Motor neuron (in vitro differentiated cells): ENCODE measurements around the gene CACNA1S. TPM values are rescaled to one million over a fixed set of nuclear protein-coding genes. Genes with fewer than 3 reads are reported as not detected.

Source experiments
- ATAC-seq, 8 experiments: fragments of 200-7000 bp; cut with Tn5 transposase; replicated peaks in 6 of 8; 2 replicates each; pipeline ENCODE4 v1.8.0; 2021; ENCODE audit warnings: mild to moderate bottlenecking in 8 of 8, moderate library complexity in 8 of 8
- H3K27ac ChIP-seq, 2 donors: fragments of 250-450 bp; sonication (Bioruptor Pico); 2 replicates each; pipeline ENCODE4 v1.9.0; 2021; ENCODE audit warnings: antibody characterized with exemption in 2 of 2, mild to moderate bottlenecking in 2 of 2, moderate library complexity in 1 of 2
- H3K4me1 ChIP-seq, 2 donors: fragments of 250-450 bp; sonication (Bioruptor Pico); replicated peaks in 1 of 2; 2 replicates each; pipeline ENCODE4 v1.6.1; 2021; ENCODE audit warnings: antibody characterized with exemption in 2 of 2, mild to moderate bottlenecking in 2 of 2, moderate library complexity in 1 of 2
- H3K4me3 ChIP-seq, 5 donors: fragments of 250-450 bp; sonication (Bioruptor Pico); 2 replicates each; pipeline ENCODE4 v1.9.0; 2021; ENCODE audit warnings: antibody characterized with exemption in 5 of 5, mild to moderate bottlenecking in 5 of 5, moderate library complexity in 4 of 5
- WGBS, 10 experiments: fragments of 450-650 bp; shearing (Covaris generic); methylation state at CpG; one replicate each; pipeline ENCODE4 v1.0.0; 2022; 5-methylcytosine and 5-hydroxymethylcytosine counted together
- in situ Hi-C, 9 experiments: fragments of 400-800 bp; cut with MboI; loops; one replicate each; pipeline ENCODE4 v1.15.0; 2021; ENCODE audit warnings: low sequenced_read_pairs in 9 of 9, low pct_unique_long_range_greater_than_20kb in 2 of 9; ENCODE audit not compliant: unreplicated experiment in 9 of 9
- total RNA-seq, 8 experiments: library from RNA; unstranded; fragments of 300-600 nt; gene quantifications; 2 replicates each; pipeline versions ENCODE4 v1.2.3 to v1.2.4, GENCODE V29; 2022

Gene CACNA1S
- total RNA-seq, 8 experiments from 2014 or later: under 0.01 to 0.09 (median 0.04) TPM; not detected in 4

DNA sequence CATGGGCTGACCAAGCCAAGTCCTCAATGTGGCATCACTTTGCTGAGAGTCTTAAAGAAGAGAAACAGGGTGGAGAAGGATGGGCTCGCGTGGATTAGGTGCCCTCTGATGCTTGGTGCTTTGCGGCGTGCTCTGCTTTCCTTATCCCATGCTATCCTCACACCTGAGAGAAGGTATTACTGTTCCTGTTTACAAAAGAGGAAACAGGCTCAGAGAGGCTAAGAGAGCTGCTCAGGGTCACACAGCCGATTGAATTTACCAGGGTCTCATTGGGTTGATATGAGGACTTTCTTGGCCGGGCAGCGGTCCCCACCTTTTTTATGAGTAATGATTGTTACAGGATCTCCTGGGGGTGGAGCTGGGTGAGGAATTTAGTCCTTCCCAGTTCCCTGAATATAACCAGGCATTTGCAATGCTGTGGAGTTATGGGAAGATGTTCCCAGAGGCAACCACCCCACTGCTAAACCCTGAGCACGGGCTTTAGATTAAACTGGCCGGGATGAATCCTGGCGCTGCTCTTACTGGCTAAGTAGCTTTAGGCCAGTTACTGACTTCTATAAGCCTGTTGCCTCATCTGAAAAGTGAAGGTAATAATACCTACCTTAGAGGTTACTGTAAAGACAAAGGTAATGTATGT is 10.2 kb upstream of the CACNA1S start:
- H3K27ac ChIP-seq: no peak overlapping the region
- in situ Hi-C loops: loop anchor here in 3 of 9 experiments (25.0 kb wide), 2 partner anchors 135 to 160 kb away; no protein-coding TSS in a partner anchor
- no peak overlapping the region for H3K4me3 ChIP-seq
- peaks cover 0 to 3% of the 10 kb centered on the region in 2 donors for H3K4me1 ChIP-seq
- WGBS, 10 experiments: 18 to 93% (median 87%) methylated on average over 3 to 7 of the region's 10 CpGs; no CpG with 5 or more reads in 2 of the 10 experiments
- ATAC-seq: peak in 3 of 8 experiments; percentile 86 to 87 (median 86)

DNA sequence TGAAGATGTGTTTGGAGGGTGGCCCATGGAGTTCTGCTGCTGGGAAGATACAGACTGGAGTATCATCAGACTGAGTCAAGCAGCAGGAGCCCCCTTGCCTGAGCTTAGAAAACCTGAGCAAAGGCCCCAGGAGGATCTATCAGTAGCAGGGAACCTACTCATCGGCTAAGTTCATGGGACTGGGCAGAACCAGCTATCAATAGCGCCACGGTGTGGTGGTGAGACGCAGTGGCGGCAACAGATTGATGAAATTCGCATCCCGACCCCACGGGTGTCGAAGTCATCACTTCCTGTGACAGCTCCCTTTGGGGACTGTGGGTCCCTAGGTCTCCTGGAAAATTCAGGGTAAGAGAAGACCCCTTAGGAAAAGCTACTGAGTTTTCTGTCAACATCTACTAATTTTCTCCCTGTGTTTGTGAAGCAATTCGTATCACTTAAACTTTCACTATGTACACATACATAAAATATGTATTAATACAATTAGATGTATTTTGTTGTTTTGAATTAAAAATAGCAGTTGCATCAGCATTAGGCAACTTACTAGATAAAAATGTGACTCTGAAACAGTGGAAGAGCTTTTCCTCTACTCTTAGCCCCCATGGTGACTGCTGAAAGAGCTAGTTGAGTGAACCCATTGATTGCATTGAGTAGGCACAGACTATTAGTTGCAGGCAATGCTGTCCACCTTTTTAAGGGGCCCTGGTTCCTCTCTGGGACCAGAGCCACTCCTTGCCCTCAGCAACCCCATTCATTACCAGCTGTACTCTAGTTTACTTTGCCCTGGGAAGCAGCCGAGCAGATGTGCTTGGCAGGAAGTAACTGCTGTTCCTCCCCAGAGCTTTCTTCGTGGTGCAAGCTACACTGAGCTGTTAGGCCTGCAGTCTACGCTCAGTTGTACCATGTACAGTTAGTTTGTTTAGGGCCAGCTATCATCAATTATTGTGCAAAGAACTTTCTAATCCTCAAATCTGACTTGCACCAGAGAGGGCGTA is 7.3 kb upstream of the CACNA1S start:
- WGBS, 10 experiments: 0 to 90% (median 37%) methylated on average over 1 to 14 of the region's 14 CpGs
- Histone ChIP-seq H3K4me3 (no peak overlapping the region), H3K27ac (no peak overlapping the region), H3K4me1 (peaks cover 0 to 10% of the 10 kb centered on the region in 2 donors)
- ATAC-seq: peak in 6 of 8 experiments; percentile 3 to 31 (median 22)
- in situ Hi-C loops: loop anchor here in 8 of 9 experiments (10.0 to 25.0 kb wide), 4 partner anchors 132 to 157 kb away; no protein-coding TSS in a partner anchor

DNA sequence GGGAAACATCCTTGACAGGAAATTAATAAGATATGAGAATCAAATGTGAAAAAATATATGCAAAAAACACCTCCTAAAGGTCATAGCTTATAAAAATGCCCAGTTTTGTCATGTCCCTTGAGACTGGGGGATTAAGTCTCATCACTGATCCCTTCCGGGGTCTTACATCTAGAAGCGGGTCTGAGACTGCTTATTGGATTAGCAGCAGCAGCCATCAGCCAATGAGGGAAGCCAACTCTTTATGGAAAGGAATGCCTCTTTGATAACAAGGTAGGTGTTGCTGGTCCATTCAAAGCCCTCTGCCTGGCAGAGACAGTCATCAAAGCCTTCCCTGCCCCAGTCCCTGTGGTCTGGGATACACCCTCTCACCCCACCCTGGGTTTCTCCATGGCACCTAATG is 3.9 kb upstream of the CACNA1S start:
- 85 to 100% (median 100%) methylated on average over 2 of the region's 2 CpGs; no CpG with 5 or more reads in 4 of the 10 experiments for WGBS, 10 experiments

DNA sequence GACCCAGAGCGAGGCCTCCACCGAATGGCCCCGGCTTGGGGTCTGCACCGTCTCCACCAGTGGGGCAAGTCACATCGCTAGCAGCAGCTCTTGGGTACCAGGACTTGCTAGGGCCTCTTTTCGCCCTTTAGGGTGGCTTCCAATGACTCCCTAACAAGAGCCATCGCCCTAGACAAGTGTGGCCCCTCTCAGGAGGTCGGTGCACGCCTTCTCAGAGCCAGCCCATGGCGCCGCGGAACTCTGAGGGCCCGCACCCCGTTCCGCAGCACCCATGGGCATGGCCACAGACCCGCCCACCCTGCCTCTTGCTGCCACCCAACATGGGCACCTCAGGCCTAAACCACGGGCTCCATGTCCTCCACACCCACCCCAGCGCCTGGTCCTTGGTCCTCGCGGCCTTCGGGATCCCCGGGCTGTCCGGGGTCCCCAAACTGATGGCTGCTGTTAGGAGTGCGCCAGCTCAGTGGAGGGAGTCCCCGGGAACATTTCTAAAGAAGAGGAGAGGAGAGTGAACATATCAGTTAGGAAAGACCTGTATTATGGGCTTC is 3.2 kb upstream of the CACNA1S start:
- H3K4me1 ChIP-seq: peaks cover 4 to 16% of the 10 kb centered on the region in 2 donors
- in situ Hi-C loops: loop anchor here in 8 of 9 experiments (10.0 to 25.0 kb wide), 4 partner anchors 128 to 153 kb away; no protein-coding TSS in a partner anchor
- 91 to 100% (median 98%) methylated on average over 1 to 10 of the region's 25 CpGs; no CpG with 5 or more reads in 4 of the 10 experiments for WGBS, 10 experiments
- no peak for ATAC-seq
- no peak overlapping the region for H3K27ac ChIP-seq
- peak overlapping the region; percentile 42 to 82 (median 46) for H3K4me3 ChIP-seq

More for the DNA sequence above, 3.9 kb upstream of the CACNA1S start:
- ATAC-seq: no peak
- Histone ChIP-seq H3K27ac (no peak overlapping the region), H3K4me1 (peaks cover 4 to 16% of the 10 kb centered on the region in 2 donors), H3K4me3 (no peak overlapping the region)
- in situ Hi-C loops: loop anchor here in 8 of 9 experiments (10.0 to 25.0 kb wide), 4 partner anchors 129 to 154 kb away; no protein-coding TSS in a partner anchor

DNA sequence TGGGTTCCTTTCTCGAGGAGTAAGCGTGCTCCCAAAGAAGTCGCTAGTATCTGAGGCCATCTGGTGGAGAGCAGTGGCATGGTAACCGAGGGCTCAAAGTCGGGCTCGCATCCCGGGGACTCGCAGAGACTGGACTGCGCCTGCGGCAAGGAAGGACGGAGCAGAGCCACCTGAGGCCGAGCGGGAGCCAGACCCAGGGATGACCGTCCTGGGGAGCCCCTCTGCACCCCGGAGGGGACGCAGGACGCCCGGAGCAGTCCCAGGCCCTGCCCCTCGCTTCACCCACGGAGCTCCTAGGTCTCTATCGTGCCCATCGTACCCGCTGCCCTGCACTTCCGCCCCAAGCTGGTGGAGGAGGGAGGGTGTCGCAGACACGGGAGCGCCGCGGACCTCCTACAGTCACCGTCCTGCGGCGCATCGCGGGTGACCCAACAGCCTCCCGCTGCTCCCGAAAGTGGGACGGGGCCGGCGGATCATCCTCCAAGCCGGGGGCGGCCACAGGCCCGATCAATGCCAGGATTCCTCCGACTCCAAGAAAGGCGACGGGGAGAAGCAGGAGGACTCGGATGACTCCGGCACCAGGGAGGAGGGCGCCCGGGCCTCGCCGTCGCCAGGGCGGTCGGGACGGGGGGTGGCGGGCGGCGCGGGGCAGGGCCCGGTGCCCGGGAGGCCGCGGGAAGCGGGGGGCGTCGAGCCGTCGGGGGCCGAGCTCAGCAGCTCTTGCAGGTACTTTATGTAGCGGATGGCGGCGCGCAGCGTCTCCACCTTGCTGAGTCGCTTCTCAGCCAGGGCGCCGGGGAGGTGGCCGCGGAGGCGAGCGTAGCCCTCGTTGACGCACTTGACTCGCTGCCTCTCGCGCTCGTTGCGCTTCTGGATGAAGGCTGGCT is 2.3 kb upstream of the CACNA1S start:
- ATAC-seq: peak; percentile 93 to 97 (median 95)
- Histone ChIP-seq H3K27ac (peak overlapping the region in 1 of 2 donors; percentile 55), H3K4me3 (peak overlapping the region; percentile 42 to 82 (median 46)), H3K4me1 (peaks cover 4 to 16% of the 10 kb centered on the region in 2 donors)
- in situ Hi-C loops: loop anchor here in 8 of 9 experiments (10.0 to 25.0 kb wide), 4 partner anchors 127 to 152 kb away; no protein-coding TSS in a partner anchor
- 0 to 12% (median 2%) methylated on average over 5 to 21 of the region's 88 CpGs; no CpG with 5 or more reads in 5 of the 10 experiments for WGBS, 10 experiments

DNA sequence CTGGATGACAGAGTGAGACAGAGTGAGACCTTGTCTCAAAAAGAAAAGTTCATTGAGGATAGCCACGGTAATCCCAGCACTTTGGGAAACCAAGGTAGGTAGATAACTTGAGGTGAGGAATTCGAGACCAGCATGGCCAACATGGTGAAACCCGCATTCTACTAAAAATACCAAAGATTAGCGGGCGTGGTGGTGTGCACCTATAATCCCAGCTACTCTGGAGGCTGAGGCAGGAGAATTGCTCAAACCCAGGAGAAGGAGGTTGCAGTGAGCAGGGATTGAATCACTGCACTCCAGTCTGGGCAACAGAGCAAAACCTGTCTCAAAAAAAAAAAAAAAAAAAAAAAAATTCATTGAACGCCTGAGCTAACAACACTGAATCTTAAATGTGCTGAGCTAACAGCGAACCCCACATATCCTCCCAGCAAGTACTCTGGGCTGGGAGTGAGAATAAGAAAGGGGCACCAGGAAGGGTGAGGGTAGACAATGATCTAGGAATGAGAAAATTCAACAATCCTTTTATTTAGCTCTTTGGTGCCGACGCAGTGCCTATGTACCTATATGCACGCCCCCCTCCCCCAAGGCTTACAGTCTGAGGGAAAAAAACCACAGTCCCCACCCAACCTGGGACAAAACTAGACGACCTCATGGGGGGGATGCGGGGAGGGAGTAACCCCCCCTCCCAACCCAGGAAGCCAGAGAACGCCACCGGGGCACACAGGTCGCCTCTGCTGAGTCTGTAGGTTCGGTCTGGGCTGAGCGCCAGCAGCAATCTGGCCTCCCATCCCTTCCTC is 1.4 kb upstream of the CACNA1S start:
- peak overlapping the region; percentile 42 to 82 (median 46) for H3K4me3 ChIP-seq
- H3K4me1 ChIP-seq: peaks cover 8 to 17% of the 10 kb centered on the region in 2 donors
- WGBS, 10 experiments: 10 to 100% (median 64%) methylated on average over 1 to 14 of the region's 17 CpGs
- no peak overlapping the region for H3K27ac ChIP-seq
- peak in 5 of 8 experiments; percentile 6 to 20 (median 15) for ATAC-seq
- in situ Hi-C loops: loop anchor here in 8 of 9 experiments (10.0 to 25.0 kb wide), 4 partner anchors 126 to 151 kb away; no protein-coding TSS in a partner anchor

DNA sequence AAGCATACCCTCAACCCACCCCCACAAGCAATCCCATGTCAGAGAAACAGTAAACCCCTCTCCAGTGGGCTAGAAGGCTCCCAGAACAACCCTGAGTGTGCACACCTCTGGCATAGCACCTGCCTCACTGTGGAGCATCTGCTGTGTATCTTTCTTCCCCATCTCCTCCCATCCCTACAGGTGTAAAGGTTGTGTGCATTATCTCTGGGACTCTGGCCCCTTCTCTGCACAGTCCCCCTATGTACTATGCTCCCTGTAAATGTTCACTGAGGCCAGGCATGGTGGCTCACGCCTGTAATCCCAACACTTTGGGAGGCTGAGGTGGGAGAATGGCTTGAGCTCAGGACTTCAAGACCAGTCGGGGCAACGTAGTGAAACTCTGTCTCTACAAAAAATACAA is 700 bp upstream of the CACNA1S start:
- in situ Hi-C loops: loop anchor here in 8 of 9 experiments (10.0 to 25.0 kb wide), 4 partner anchors 126 to 151 kb away; no protein-coding TSS in a partner anchor
- peaks cover 15 to 23% of the 10 kb centered on the region in 2 donors for H3K4me1 ChIP-seq

DNA sequence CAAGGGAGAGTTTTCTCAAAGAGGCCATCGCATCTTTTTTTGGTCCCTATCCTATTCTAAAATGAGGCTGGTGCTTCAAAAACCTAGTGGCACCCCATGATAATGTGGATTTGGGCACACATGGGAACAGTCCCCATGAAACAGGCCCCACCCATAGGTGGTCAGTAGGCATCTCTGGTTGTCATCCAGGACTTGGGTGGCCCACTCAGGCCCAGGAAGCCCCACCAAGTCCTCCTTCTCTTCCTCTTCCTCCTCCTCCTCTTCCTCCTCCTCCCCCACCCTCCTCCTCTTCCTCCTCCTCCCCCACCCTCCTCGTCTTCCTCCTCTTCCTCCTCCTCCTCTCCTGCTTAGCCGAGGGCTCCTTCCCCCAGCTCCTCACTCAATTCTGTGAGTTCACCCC is 554 bp downstream of the CACNA1S start:
- 100% methylated on average over 1 of the region's 3 CpGs; no CpG with 5 or more reads in 7 of the 10 experiments for WGBS, 10 experiments
- in situ Hi-C loops: loop anchor here in 8 of 9 experiments (10.0 to 25.0 kb wide), 4 partner anchors 124 to 149 kb away; no protein-coding TSS in a partner anchor
- no peak for ATAC-seq
- Histone ChIP-seq H3K4me3 (no peak overlapping the region), H3K4me1 (peaks cover 23 to 34% of the 10 kb centered on the region in 2 donors), H3K27ac (no peak overlapping the region)

More for the DNA sequence above, 700 bp upstream of the CACNA1S start:
- 83 to 100% (median 86%) methylated on average over 1 to 3 of the region's 3 CpGs; no CpG with 5 or more reads in 5 of the 10 experiments for WGBS, 10 experiments
- H3K4me3 ChIP-seq: no peak overlapping the region
- no peak for ATAC-seq
- no peak overlapping the region for H3K27ac ChIP-seq

DNA sequence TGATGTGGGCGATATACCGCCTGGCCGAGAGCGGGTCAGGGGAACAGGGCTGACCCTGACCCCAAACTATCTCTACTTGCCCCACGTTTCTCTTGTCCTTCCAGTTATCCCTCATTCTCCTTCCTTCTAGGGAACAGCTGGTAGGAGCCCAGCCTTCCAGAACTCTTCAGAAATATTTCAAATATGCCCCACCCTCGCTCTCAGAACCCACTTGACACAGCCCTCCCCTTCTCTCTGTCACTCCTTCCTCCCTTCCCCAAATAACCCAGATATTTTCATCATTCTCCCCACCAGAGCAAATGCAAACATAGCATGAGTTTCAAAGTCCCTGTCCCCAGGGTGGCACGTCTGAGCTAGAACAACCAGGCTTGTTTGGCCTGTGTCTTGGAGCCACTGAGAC is 1.1 kb downstream of the CACNA1S start:
- ATAC-seq: no peak
- 33 to 100% (median 77%) methylated on average over 1 to 5 of the region's 7 CpGs; no CpG with 5 or more reads in 4 of the 10 experiments for WGBS, 10 experiments
- in situ Hi-C loops: loop anchor here in 8 of 9 experiments (10.0 to 25.0 kb wide), 4 partner anchors 124 to 149 kb away; no protein-coding TSS in a partner anchor
- Histone ChIP-seq H3K27ac (no peak overlapping the region), H3K4me3 (no peak overlapping the region), H3K4me1 (peaks cover 23 to 34% of the 10 kb centered on the region in 2 donors)

DNA sequence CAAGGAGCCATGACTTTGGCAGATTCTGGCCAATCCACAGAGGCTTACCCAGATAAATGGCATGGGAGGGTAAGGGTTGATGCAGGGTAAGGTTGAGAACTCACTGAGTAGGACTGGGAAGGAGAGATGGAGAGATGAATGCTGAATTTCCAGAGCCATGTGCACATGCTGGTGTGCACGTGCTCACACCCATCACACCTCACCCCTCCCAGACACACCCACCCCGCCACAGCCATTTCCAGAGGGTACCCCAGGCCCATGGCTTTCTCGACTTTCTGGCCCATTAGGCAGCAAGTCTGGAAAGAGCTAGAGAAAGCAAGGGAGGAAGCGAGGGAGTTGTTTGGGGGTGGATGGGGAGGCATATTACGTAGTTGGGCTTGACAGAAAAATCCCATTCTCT is 1.6 kb downstream of the CACNA1S start:
- Histone ChIP-seq H3K27ac (no peak overlapping the region), H3K4me3 (no peak overlapping the region), H3K4me1 (peaks cover 23 to 34% of the 10 kb centered on the region in 2 donors)
- no peak for ATAC-seq
- in situ Hi-C loops: loop anchor here in 8 of 9 experiments (10.0 to 25.0 kb wide), 4 partner anchors 123 to 148 kb away; no protein-coding TSS in a partner anchor
- WGBS, 10 experiments: 67 to 100% (median 83%) methylated on average over 1 to 5 of the region's 5 CpGs; no CpG with 5 or more reads in 3 of the 10 experiments
